ENCODE data around the gene COL28A1. TPM values are rescaled to one million over a fixed set of nuclear protein-coding genes. Genes with fewer than 3 reads are reported as not detected.

Gene COL28A1
- 0.51 and 0.87 TPM in 2 replicates for total RNA-seq (2012; rRNA removed)

DNA sequence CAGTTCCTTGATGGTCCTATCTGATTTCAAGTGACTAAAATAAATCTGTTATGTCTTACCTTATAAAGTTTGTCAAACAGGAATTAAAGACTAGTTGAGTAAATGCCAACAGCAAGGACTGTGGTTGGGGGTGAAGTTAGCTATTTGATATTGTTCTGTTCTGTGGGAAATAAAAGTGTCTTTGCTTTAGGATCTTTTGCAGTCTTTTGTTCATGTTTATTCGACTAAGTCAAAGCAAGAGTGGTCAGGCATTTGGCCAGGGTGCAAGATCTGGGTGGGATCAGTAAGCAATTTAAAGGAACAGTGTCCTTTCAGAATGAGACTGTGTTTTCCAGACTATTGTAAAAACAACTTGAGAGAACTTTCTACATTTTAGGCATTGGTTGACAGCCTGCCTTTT lies at the start of gene COL28A1:
COL28A1 (minus strand) TSS at position 183 of the 400 bp plus-strand sequence. CDS start 2,998 bp downstream, outside the sequence.
- Histone ChIP-seq H3K4me3 (ENCODE audit: low read length) (no peak within 1 kb of the TSS), H3K4me1 (ENCODE audit: control insufficient read depth, insufficient read depth, low read length) (peaks cover 9% of the 10 kb centered on the region), H3K9ac (ENCODE audit: low read depth, low read length) (no peak within 1 kb of the TSS), H3K9me3 (replicated peaks; ENCODE audit: low read length) (peaks cover 2% of the 10 kb centered on the region), H3K4me2 (ENCODE audit: low read length) (no peak within 1 kb of the TSS), H3K27me3 (ENCODE audit: control insufficient read depth, insufficient read depth, low read length) (no peaks in the 10 kb centered on the region), H3K36me3 (ENCODE audit: insufficient read depth, low read length) (no peaks in the 10 kb centered on the region)

DNA sequence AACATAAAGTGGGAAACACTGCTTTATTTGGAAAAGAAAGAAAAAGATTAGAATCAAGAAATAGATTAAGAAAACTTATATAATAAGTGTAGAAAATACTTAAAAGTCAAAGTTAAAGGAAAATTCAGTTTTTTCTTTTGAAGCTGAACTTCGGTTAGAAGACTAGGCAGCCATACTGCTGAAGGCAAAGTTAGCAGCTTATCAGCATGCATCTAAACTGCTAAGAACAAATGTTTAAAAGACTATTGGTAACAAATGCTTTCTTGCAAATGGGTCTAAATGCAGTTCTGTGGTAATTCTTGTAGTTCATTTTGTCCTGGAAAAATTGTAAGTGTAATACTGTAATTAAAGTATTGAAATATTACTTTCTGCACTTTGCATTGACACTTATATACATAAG lies 49.0 kb upstream of the COL28A1 start:
- H3K4me3 ChIP-seq (ENCODE audit: low read length), result no peak overlapping the region
- no peak overlapping the region for H3K9ac ChIP-seq (ENCODE audit: low read depth, low read length)
- H3K4me2 ChIP-seq (ENCODE audit: low read length), result no peak overlapping the region

DNA sequence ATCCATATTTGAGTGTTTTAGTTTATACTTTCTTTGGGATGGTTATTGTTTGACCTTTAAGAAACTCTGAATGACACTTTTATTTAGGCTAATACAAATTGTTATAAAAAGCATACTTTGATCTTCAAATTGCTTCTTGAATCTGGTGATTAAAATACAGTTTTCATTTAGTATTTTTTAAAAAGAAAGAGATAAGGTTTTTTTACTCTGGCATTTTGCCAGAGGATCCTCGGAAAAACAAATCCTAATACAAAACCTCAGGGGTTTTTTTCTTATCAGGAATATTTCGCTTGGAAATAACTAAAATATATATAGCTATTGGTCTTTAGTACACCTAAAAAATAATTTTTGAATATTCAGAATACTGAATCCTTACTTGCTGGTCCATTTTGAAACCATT lies 48.1 kb upstream of the COL28A1 start:
- Histone ChIP-seq H3K9me3 (replicated peaks; ENCODE audit: low read length) (no peaks in the 10 kb centered on the region), H3K4me2 (ENCODE audit: low read length) (no peak overlapping the region), H3K4me1 (ENCODE audit: control insufficient read depth, insufficient read depth, low read length) (no peaks in the 10 kb centered on the region), H3K9ac (ENCODE audit: low read depth, low read length) (no peak overlapping the region), H3K27me3 (ENCODE audit: control insufficient read depth, insufficient read depth, low read length) (no peaks in the 10 kb centered on the region), H3K4me3 (ENCODE audit: low read length) (no peak overlapping the region), H3K36me3 (ENCODE audit: insufficient read depth, low read length) (peaks cover 67% of the 10 kb centered on the region)

More for the DNA sequence above, 49.0 kb upstream of the COL28A1 start:
- Histone ChIP-seq H3K36me3 (ENCODE audit: insufficient read depth, low read length) (peaks cover 68% of the 10 kb centered on the region), H3K4me1 (ENCODE audit: control insufficient read depth, insufficient read depth, low read length) (no peaks in the 10 kb centered on the region), H3K27me3 (ENCODE audit: control insufficient read depth, insufficient read depth, low read length) (no peaks in the 10 kb centered on the region), H3K9me3 (replicated peaks; ENCODE audit: low read length) (no peaks in the 10 kb centered on the region)

DNA sequence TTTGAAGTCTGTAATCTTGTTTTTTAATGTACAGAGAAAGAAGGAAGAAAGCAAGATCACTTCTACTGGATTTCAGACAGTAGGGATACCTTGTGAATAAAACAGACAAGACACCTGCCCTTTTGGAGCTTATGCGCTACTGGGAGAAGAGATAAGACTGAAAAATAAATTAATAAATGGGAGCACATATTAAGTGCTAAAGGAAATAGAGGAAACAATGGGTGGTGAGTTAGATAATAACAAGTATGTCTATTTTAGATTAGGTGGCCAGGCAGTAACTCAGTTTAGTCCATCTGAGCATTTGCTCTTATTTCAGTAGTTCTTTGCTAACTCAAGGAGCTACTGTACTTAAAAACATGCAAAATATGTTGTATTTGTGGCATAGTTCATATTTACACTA lies 46.9 kb upstream of the COL28A1 start:
- Histone ChIP-seq H3K9me3 (replicated peaks; ENCODE audit: low read length) (no peaks in the 10 kb centered on the region), H3K36me3 (ENCODE audit: insufficient read depth, low read length) (peaks cover 69% of the 10 kb centered on the region), H3K27me3 (ENCODE audit: control insufficient read depth, insufficient read depth, low read length) (no peaks in the 10 kb centered on the region), H3K4me1 (ENCODE audit: control insufficient read depth, insufficient read depth, low read length) (no peaks in the 10 kb centered on the region), H3K4me3 (ENCODE audit: low read length) (no peak overlapping the region), H3K9ac (ENCODE audit: low read depth, low read length) (no peak overlapping the region), H3K4me2 (ENCODE audit: low read length) (no peak overlapping the region)

DNA sequence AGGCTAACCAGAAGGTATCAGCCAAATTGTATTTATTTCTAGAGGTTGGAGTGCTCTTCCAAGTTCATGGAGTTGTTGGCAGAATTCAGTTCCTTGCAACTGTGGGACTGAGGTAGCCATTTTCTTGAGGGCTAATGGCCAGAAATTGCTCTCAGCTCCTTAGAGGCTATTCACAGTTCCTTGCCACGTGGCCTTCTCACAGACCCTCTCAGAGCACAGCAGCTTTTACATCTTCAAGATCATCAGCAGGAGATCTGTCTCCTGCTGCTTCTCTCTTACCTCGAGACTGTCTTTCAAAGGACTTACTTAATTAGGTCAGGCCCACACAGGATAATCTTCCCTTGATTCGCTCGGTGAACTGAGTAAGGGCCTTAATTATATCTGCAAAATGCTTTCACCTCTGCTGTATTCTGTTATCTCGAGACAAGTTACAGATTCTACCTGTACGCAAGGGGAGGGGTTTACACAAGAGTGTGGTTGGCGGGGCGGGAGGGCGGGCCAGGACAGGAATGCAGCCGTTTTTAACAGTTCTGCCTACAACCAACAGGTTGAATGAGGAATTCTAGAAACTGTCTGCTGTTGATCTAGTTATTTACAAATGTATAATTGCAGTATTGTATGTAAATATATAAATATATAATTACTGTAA lies 46.0 kb upstream of the COL28A1 start:
- no peaks in the 10 kb centered on the region for H3K4me1 ChIP-seq (ENCODE audit: control insufficient read depth, insufficient read depth, low read length)
- H3K4me2 ChIP-seq (ENCODE audit: low read length), result no peak overlapping the region
- H3K9me3 ChIP-seq (replicated peaks; ENCODE audit: low read length), result no peaks in the 10 kb centered on the region
- no peak overlapping the region for H3K9ac ChIP-seq (ENCODE audit: low read depth, low read length)
- H3K36me3 ChIP-seq (ENCODE audit: insufficient read depth, low read length), result peaks cover 71% of the 10 kb centered on the region
- no peaks in the 10 kb centered on the region for H3K27me3 ChIP-seq (ENCODE audit: control insufficient read depth, insufficient read depth, low read length)
- no peak overlapping the region for H3K4me3 ChIP-seq (ENCODE audit: low read length)

DNA sequence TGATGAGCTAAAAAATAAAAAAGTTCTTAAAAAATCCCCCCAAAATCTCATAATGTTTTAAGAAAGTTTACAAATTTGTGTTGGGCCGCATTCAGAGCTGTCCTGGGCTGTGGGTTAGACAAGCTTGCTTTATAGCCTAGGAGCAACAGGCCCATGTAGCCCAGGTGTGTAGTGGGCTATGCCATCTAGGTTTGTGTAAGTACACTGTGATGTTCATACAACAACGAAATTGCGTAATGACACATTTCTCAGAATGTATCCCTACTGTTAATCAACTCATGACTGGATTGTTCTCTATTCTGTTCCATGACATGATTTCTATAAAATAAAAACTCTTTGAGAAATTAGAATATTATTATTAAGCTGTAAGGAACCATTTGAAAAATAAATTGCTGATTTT lies 44.0 kb upstream of the COL28A1 start:
- Histone ChIP-seq H3K4me1 (ENCODE audit: control insufficient read depth, insufficient read depth, low read length) (peaks cover 9% of the 10 kb centered on the region), H3K4me3 (ENCODE audit: low read length) (no peak overlapping the region), H3K9ac (ENCODE audit: low read depth, low read length) (no peak overlapping the region), H3K9me3 (replicated peaks; ENCODE audit: low read length) (no peaks in the 10 kb centered on the region), H3K4me2 (ENCODE audit: low read length) (no peak overlapping the region), H3K36me3 (ENCODE audit: insufficient read depth, low read length) (peaks cover 65% of the 10 kb centered on the region), H3K27me3 (ENCODE audit: control insufficient read depth, insufficient read depth, low read length) (no peaks in the 10 kb centered on the region)

DNA sequence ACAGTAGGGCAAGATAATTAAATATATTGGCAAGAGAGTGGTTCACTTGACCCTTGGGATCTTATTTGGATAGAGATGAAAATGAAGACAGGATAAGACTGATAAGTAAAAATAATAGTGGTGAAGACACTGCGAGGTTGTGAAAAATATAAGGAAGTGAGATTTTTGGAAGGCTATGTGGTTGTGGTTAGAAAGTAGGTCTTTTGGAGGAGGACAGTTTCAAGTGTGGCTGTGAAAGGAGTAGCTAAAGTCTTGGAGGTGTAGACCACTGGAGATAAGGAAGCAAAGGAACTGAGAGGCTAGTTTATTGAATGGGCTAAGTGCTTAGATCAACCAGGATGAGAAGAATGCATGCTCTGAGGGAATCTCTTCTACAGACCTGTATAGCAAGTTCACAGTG lies 42.2 kb upstream of the COL28A1 start:
- Histone ChIP-seq H3K9ac (ENCODE audit: low read depth, low read length) (no peak overlapping the region), H3K9me3 (replicated peaks; ENCODE audit: low read length) (no peaks in the 10 kb centered on the region), H3K4me1 (ENCODE audit: control insufficient read depth, insufficient read depth, low read length) (peaks cover 19% of the 10 kb centered on the region), H3K4me2 (ENCODE audit: low read length) (no peak overlapping the region), H3K4me3 (ENCODE audit: low read length) (no peak overlapping the region), H3K36me3 (ENCODE audit: insufficient read depth, low read length) (peaks cover 68% of the 10 kb centered on the region), H3K27me3 (ENCODE audit: control insufficient read depth, insufficient read depth, low read length) (no peaks in the 10 kb centered on the region)

DNA sequence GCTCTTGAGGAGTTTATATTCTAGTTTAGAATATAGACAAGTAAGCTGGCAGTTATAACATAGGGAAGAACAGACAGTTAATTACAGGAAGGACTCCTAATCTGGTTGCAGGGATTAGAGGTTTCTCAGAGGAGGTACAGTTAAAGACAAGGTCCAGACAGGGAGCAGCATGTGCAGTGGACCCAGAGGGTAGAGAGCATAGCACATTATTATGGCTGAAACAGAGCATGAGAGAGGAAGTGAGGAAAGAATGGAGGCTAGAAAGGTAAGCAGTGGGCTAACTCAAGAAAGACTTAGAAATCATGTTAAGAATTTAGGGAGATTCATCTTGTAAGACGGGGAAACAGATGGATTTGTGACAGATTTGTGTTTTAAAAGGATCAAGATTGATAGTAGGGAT lies 40.7 kb upstream of the COL28A1 start:
- peaks cover 31% of the 10 kb centered on the region for H3K4me1 ChIP-seq (ENCODE audit: control insufficient read depth, insufficient read depth, low read length)
- H3K4me2 ChIP-seq (ENCODE audit: low read length), result peak overlapping the region; percentile 8
- H3K27me3 ChIP-seq (ENCODE audit: control insufficient read depth, insufficient read depth, low read length), result no peaks in the 10 kb centered on the region
- H3K4me3 ChIP-seq (ENCODE audit: low read length), result no peak overlapping the region
- H3K36me3 ChIP-seq (ENCODE audit: insufficient read depth, low read length), result peaks cover 76% of the 10 kb centered on the region
- no peaks in the 10 kb centered on the region for H3K9me3 ChIP-seq (replicated peaks; ENCODE audit: low read length)
- no peak overlapping the region for H3K9ac ChIP-seq (ENCODE audit: low read depth, low read length)

DNA sequence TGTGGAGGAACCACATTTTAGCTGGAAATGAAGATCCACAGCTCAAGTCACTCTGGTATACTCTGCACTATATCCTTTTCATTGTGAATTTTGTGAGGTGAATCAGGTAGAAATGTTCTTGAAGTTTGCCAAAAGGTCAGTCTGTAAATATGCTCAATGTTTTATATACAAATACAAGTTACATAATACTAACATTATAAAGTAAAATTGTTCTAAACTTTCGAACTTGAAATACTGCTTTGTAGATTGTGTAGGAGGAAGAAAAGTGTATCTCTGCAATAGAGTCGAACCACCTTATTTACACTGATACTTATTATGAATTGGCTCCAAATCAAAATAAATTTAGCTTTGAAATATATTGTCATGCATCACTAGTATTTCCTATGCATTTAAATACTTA lies 38.0 kb upstream of the COL28A1 start:
- peaks cover 52% of the 10 kb centered on the region for H3K4me1 ChIP-seq (ENCODE audit: control insufficient read depth, insufficient read depth, low read length)
- no peaks in the 10 kb centered on the region for H3K9me3 ChIP-seq (replicated peaks; ENCODE audit: low read length)
- peak overlapping the region; percentile 38 for H3K4me2 ChIP-seq (ENCODE audit: low read length)
- H3K4me3 ChIP-seq (ENCODE audit: low read length), result no peak overlapping the region
- H3K9ac ChIP-seq (ENCODE audit: low read depth, low read length), result no peak overlapping the region
- H3K27me3 ChIP-seq (ENCODE audit: control insufficient read depth, insufficient read depth, low read length), result no peaks in the 10 kb centered on the region
- peaks cover 84% of the 10 kb centered on the region for H3K36me3 ChIP-seq (ENCODE audit: insufficient read depth, low read length)

DNA sequence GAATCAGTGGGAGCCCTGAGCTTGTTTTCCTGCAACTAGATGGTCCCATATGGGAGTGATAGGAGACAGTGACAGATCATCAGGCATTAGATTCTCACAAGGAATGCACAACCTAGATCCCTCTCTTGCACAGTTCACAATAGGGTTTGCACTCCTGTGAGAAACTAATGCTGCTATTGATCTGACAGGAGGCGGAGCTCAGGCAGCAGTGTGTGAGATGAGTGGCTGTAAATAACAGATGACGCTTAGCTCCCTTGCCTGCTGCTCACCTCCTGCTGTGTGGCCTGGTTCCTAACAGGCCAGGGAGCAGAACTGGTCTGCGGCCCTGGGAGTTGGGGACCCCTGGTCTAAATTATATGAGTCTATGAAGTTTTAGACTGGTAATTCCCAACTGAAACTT lies 34.9 kb upstream of the COL28A1 start:
- H3K36me3 ChIP-seq (ENCODE audit: insufficient read depth, low read length), result peaks cover 64% of the 10 kb centered on the region
- peak overlapping the region; percentile 85 for H3K4me2 ChIP-seq (ENCODE audit: low read length)
- no peaks in the 10 kb centered on the region for H3K9me3 ChIP-seq (replicated peaks; ENCODE audit: low read length)
- H3K4me3 ChIP-seq (ENCODE audit: low read length), result peak overlapping the region; percentile 81
- no peak overlapping the region for H3K9ac ChIP-seq (ENCODE audit: low read depth, low read length)
- H3K27me3 ChIP-seq (ENCODE audit: control insufficient read depth, insufficient read depth, low read length), result no peaks in the 10 kb centered on the region
- H3K4me1 ChIP-seq (ENCODE audit: control insufficient read depth, insufficient read depth, low read length), result peaks cover 54% of the 10 kb centered on the region

DNA sequence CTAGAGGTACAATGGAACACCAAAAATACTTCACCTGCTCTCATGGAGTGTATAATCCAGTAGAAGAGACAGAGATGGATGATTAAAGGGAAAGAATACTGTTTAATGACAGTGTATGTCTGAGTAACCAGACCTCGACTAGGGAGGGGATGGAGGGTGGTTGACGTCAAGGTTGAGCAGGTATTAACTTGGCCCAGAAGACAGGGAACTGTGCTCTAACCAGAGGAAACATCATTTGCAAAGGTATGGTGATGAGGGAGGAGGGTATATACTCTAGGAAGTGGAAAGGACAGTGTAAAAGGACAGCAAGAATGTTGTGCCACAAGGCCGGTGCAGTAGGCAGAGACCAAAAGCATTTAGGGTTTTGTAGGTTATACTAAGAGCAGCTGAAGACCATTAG lies 33.9 kb upstream of the COL28A1 start:
- Histone ChIP-seq H3K36me3 (ENCODE audit: insufficient read depth, low read length) (peaks cover 60% of the 10 kb centered on the region), H3K27me3 (ENCODE audit: control insufficient read depth, insufficient read depth, low read length) (no peaks in the 10 kb centered on the region), H3K4me3 (ENCODE audit: low read length) (peak overlapping the region; percentile 81), H3K9ac (ENCODE audit: low read depth, low read length) (peak overlapping the region; percentile 94), H3K9me3 (replicated peaks; ENCODE audit: low read length) (no peaks in the 10 kb centered on the region), H3K4me2 (ENCODE audit: low read length) (peak overlapping the region; percentile 85), H3K4me1 (ENCODE audit: control insufficient read depth, insufficient read depth, low read length) (peaks cover 60% of the 10 kb centered on the region)

DNA sequence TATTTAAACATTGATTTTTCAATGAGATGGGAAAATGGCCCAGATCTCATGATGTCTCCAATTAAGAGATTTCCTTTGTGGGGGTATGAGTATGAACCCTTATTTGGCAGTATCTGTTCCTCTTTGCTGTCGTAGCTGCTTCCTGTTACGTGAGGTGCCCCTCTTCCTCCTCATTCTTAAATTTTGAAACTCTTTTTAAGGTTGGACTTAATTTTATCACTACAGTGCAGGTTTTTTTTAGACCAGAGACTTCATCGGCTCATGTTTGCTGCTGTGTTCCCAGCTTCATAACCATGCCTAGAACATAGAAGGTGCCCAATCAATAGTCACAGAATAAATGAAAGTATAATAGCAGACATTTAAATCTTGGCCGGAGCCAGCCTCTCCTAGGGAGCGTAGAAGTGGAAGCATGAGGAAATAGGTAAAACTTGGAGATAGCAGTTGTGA lies 33.4 kb upstream of the COL28A1 start:
- Histone ChIP-seq H3K9me3 (replicated peaks; ENCODE audit: low read length) (no peaks in the 10 kb centered on the region), H3K36me3 (ENCODE audit: insufficient read depth, low read length) (peaks cover 60% of the 10 kb centered on the region), H3K4me2 (ENCODE audit: low read length) (peak overlapping the region; percentile 85), H3K27me3 (ENCODE audit: control insufficient read depth, insufficient read depth, low read length) (no peaks in the 10 kb centered on the region), H3K4me1 (ENCODE audit: control insufficient read depth, insufficient read depth, low read length) (peaks cover 66% of the 10 kb centered on the region), H3K4me3 (ENCODE audit: low read length) (peak overlapping the region; percentile 81), H3K9ac (ENCODE audit: low read depth, low read length) (peak overlapping the region; percentile 94)
